Endodermal cell (in vitro differentiated cells): ENCODE data around the gene MSL2. TPM values are rescaled to one million over a fixed set of nuclear protein-coding genes. Genes with fewer than 3 reads are reported as not detected.
"Not testable (repeated sequence)": the region's sequence is repeated elsewhere in the genome, so short reads cannot be mapped to it uniquely, and the experiment has no call there.

Experiments
- DNase-seq: peaks from one replicate; pipeline ENCODE4 v3.0.0-alpha.2; 2017
- H3K27ac ChIP-seq: 2 replicates; pipeline ENCODE4 v1.5.1; 2013; ENCODE audit warnings: mild to moderate bottlenecking, low read depth, low read length, moderate library complexity
- H3K27me3 ChIP-seq: 2 replicates; pipeline ENCODE4 v1.6.1; 2013; ENCODE audit warnings: mild to moderate bottlenecking, low read length, moderate library complexity; ENCODE audit not compliant: insufficient read depth, control insufficient read depth, poor library complexity, severe bottlenecking
- H3K36me3 ChIP-seq: 2 replicates; pipeline ENCODE4 v1.7.0; 2013; ENCODE audit warnings: mild to moderate bottlenecking, low read length, moderate library complexity; ENCODE audit not compliant: control insufficient read depth, insufficient read depth
- H3K4me1 ChIP-seq: one replicate; pipeline ENCODE4 v1.7.0; 2013; ENCODE audit warnings: low read length; ENCODE audit not compliant: control insufficient read depth, insufficient read depth
- H3K4me3 ChIP-seq: 2 replicates; pipeline ENCODE4 v1.5.1; 2013; ENCODE audit warnings: mild to moderate bottlenecking, low read length, moderate library complexity
- H3K9ac ChIP-seq: 2 replicates; pipeline ENCODE4 v1.6.1; 2013; ENCODE audit warnings: mild to moderate bottlenecking, low read length, moderate library complexity; ENCODE audit not compliant: poor library complexity, severe bottlenecking; ENCODE audit errors: extremely low read depth
- H3K9me3 ChIP-seq: 2 replicates; pipeline ENCODE4 v1.6.1; 2013; ENCODE audit warnings: mild to moderate bottlenecking, low read length, moderate library complexity; ENCODE audit not compliant: control insufficient read depth
- H3K27ac Mint-ChIP-seq: 2 replicates; pipeline ENCODE4 v1.8.0; 2020; ENCODE audit warnings: mixed read lengths
- H3K27me3 Mint-ChIP-seq: 2 replicates; pipeline ENCODE4 v1.8.0; 2021; ENCODE audit warnings: mild to moderate bottlenecking, mixed read lengths; ENCODE audit not compliant: insufficient read depth
- H3K36me3 Mint-ChIP-seq: 2 replicates; pipeline ENCODE4 v1.8.0; 2020; ENCODE audit warnings: low read depth, mixed read lengths
- H3K4me1 Mint-ChIP-seq: 2 replicates; pipeline ENCODE4 v1.8.0; 2020; ENCODE audit warnings: mixed read lengths
- H3K4me3 Mint-ChIP-seq: 2 replicates; pipeline ENCODE4 v1.8.0; 2020; ENCODE audit warnings: mild to moderate bottlenecking, moderate library complexity, mixed read lengths
- H3K9me3 Mint-ChIP-seq: 2 replicates; pipeline ENCODE4 v1.8.0; 2020; ENCODE audit warnings: mild to moderate bottlenecking, mixed read lengths
- CTCF ChIP-seq: fragments of 200-600 bp; sonication (generic); conservative IDR thresholded peaks from 2 replicates; pipeline ENCODE4 v1.5.0; 2021; ENCODE audit warnings: antibody characterized with exemption, mild to moderate bottlenecking
- WGBS, 2 experiments: methylation state at CpG; one replicate each; pipeline versions ENCODE4 v1.1.5 to v1.1.7; 2013; ENCODE audit warnings: missing lambda C conversion rate in 2 of 2, mixed read lengths in 1 of 2; ENCODE audit not compliant: insufficient coverage in 1 of 2, insufficient read length in 1 of 2; 5-methylcytosine and 5-hydroxymethylcytosine counted together
- total RNA-seq, 2 donors: library from RNA; stranded (reverse); fragmentation: NEBNext Ultra II Directional in 1 of 2; extraction: Animal tissue kit (Norgen Biotek cat#: 25700) in 1 of 2; gene quantifications; 2 replicates in 1 of 2; 3 replicates in 1 of 2; pipeline ENCODE4 v1.2.1, GENCODE V29; 2021

The MSL2 gene
- total RNA-seq, 2 donors from 2014 or later, result 35.1 to 45.7 TPM

GRCh38 chr3:136122006-136122405, 74.1 kb downstream of the MSL2 start:
- no peaks in the 10 kb centered on the region for H3K4me1 Mint-ChIP-seq
- no peak overlapping the region for H3K9ac ChIP-seq
- peaks cover 4% of the 10 kb centered on the region for H3K36me3 ChIP-seq
- 92 to 93% methylated on average over 3 to 4 of the region's 4 CpGs for WGBS, 2 experiments
- DNase-seq, result no peak
- H3K27me3 ChIP-seq, result no peaks in the 10 kb centered on the region
- no peak overlapping the region for H3K27ac Mint-ChIP-seq
- H3K27ac ChIP-seq, result no peak overlapping the region
- no peak overlapping the region for H3K4me3 Mint-ChIP-seq
- TF ChIP-seq CTCF, result no peak
- no peaks in the 10 kb centered on the region for H3K4me1 ChIP-seq
- H3K9me3 Mint-ChIP-seq, result peaks cover 33% of the 10 kb centered on the region
- no peaks in the 10 kb centered on the region for H3K27me3 Mint-ChIP-seq
- H3K36me3 Mint-ChIP-seq, result peaks cover 24% of the 10 kb centered on the region
- peaks cover 10% of the 10 kb centered on the region for H3K9me3 ChIP-seq
- no peak overlapping the region for H3K4me3 ChIP-seq

- Mint-ChIP-seq H3K4me3 (no peak overlapping the region), H3K27me3 (no peaks in the 10 kb centered on the region), H3K4me1 (no peaks in the 10 kb centered on the region), H3K27ac (no peak overlapping the region), H3K36me3 (peaks cover 14% of the 10 kb centered on the region), H3K9me3 (peaks cover 35% of the 10 kb centered on the region)
- Histone ChIP-seq H3K27me3 (no peaks in the 10 kb centered on the region), H3K4me1 (no peaks in the 10 kb centered on the region), H3K4me3 (no peak overlapping the region), H3K9ac (no peak overlapping the region), H3K36me3 (no peaks in the 10 kb centered on the region), H3K9me3 (peaks cover 4% of the 10 kb centered on the region), H3K27ac (no peak overlapping the region)
- WGBS, 2 experiments, result 92 to 98% methylated on average over 6 to 8 of the region's 8 CpGs
- no peak for DNase-seq
- TF ChIP-seq CTCF, result no peak
These were observed 75.5 kb downstream of the MSL2 start for GRCh38 chr3:136120373-136121348.

GRCh38 chr3:136119783-136120182, 76.4 kb downstream of the MSL2 start:
- DNase-seq, H3K36me3 ChIP-seq, H3K27me3 ChIP-seq, H3K4me3 ChIP-seq, H3K4me1 ChIP-seq, H3K4me3 Mint-ChIP-seq, H3K27ac Mint-ChIP-seq, H3K36me3 Mint-ChIP-seq, H3K9me3 ChIP-seq, H3K27me3 Mint-ChIP-seq, H3K9ac ChIP-seq, H3K27ac ChIP-seq, H3K4me1 Mint-ChIP-seq: not testable (repeated sequence)
- 94 to 97% methylated on average over 3 to 5 of the region's 5 CpGs for WGBS, 2 experiments
- H3K9me3 Mint-ChIP-seq, result peaks cover 44% of the 10 kb centered on the region

- not testable (repeated sequence) for H3K4me3 ChIP-seq, H3K27ac ChIP-seq, H3K27me3 Mint-ChIP-seq, H3K36me3 Mint-ChIP-seq, H3K27me3 ChIP-seq, H3K4me1 ChIP-seq, H3K4me3 Mint-ChIP-seq, H3K9me3 ChIP-seq, H3K4me1 Mint-ChIP-seq, H3K36me3 ChIP-seq, DNase-seq, H3K9ac ChIP-seq, H3K27ac Mint-ChIP-seq
- H3K9me3 Mint-ChIP-seq, result peaks cover 48% of the 10 kb centered on the region
- WGBS, 2 experiments, result 100% methylated on average over 1 of the region's 1 CpG; no CpG with 5 or more reads in 1 of the 2 experiments
These were observed 76.8 kb downstream of the MSL2 start for GRCh38 chr3:136119332-136119731.
